Endothelial cell of umbilical vein (primary cell): ENCODE results near the gene PRRC2B. TPM values are rescaled to one million over a fixed set of nuclear protein-coding genes. Genes with fewer than 3 reads are reported as not detected.

Experiments used
- BruUV-seq: library from RNA; stranded (reverse); fragments of 400-500 nt; replicated peaks from 2 replicates; lab custom pipeline; 2021; lab: Mats Ljungman, UMichigan
- CTCF ChIA-PET: fragments of 300-600, 350-600 bp; sonication (Branson Sonifier 250); formaldehyde crosslinking; loops from one replicate; lab custom pipeline; 2021; ENCODE audit warnings: antibody characterized with exemption, inconsistent platforms; lab: Charles Lee
- POLR2A ChIA-PET: fragments of 300-600, 350-600 bp; sonication (Branson Sonifier 250); formaldehyde crosslinking; loops from one replicate; lab custom pipeline; 2021; ENCODE audit warnings: antibody characterized with exemption, inconsistent platforms; lab: Charles Lee
- DNase-seq: peaks from one replicate; pipeline ENCODE4 v3.0.0-alpha.2; 2011; ENCODE audit warnings: low read depth, low spot score
- FAIRE-seq: peaks from 2 replicates; lab custom pipeline; 2011; peaks lifted over from hg19 to GRCh38; lab: Jason Lieb, UNC
- H2AFZ ChIP-seq: 2 replicates; pipeline ENCODE4 v1.6.0; 2012; ENCODE audit warnings: low read depth, low read length, control low read depth, inconsistent platforms
- H3K27ac ChIP-seq: 2 replicates; pipeline ENCODE4 v1.5.1; 2011; ENCODE audit warnings: low read depth, mild to moderate bottlenecking, control low read depth, low read length, moderate library complexity; ENCODE audit not compliant: insufficient read depth
- H3K27me3 ChIP-seq, 2 experiments: 2 replicates each; pipeline versions ENCODE4 v1.6.0 to v1.6.1; 2011; ENCODE audit warnings: low read length in 2 of 2, mixed read lengths in 1 of 2; ENCODE audit not compliant: control insufficient read depth in 2 of 2, insufficient read depth in 2 of 2
- H3K36me3 ChIP-seq, 2 experiments: 2 replicates in 1 of 2; 3 replicates in 1 of 2; pipeline ENCODE4 v1.5.1; 2011; ENCODE audit warnings: low read length in 2 of 2, mild to moderate bottlenecking in 1 of 2, moderate library complexity in 1 of 2; ENCODE audit not compliant: control insufficient read depth in 2 of 2, insufficient read depth in 2 of 2; ENCODE audit errors: extremely low read depth in 1 of 2
- H3K4me1 ChIP-seq: 3 replicates; pipeline ENCODE4 v1.5.1; 2011; ENCODE audit warnings: mild to moderate bottlenecking, low read length; ENCODE audit not compliant: control insufficient read depth, insufficient read depth; ENCODE audit errors: extremely low read depth
- H3K4me2 ChIP-seq: 2 replicates; pipeline ENCODE4 v1.6.1; 2011; ENCODE audit warnings: low read length, control low read depth, mixed read lengths; ENCODE audit not compliant: insufficient read depth
- H3K4me3 ChIP-seq, 3 experiments: fragments of 200-600 bp in 1 of 3; sonication (generic), shearing (Covaris generic) in 1 of 3; replicated peaks in 1 of 3; 2 replicates each; pipeline ENCODE4 v1.5.1; 2011 to 2016; ENCODE audit warnings: control low read depth in 3 of 3, low read length in 3 of 3, mild to moderate bottlenecking in 2 of 3, inconsistent platforms in 1 of 3, low read depth in 1 of 3, moderate library complexity in 1 of 3; ENCODE audit not compliant: insufficient read depth in 1 of 3
- H3K79me2 ChIP-seq: 2 replicates; pipeline ENCODE4 v1.6.0; 2012; ENCODE audit warnings: low read length, inconsistent platforms; ENCODE audit not compliant: control insufficient read depth, insufficient read depth
- H3K9ac ChIP-seq: replicated peaks from 2 replicates; pipeline ENCODE3; 2011; ENCODE audit warnings: low read length, control low read depth; ENCODE audit not compliant: insufficient read depth; ENCODE audit errors: extremely low read depth
- H3K9me1 ChIP-seq: replicated peaks from 3 replicates; pipeline ENCODE4 v1.6.0; 2011; ENCODE audit warnings: mild to moderate bottlenecking, low read length; ENCODE audit not compliant: control insufficient read depth, insufficient read depth; ENCODE audit errors: extremely low read depth
- H3K9me3 ChIP-seq: replicated peaks from 2 replicates; pipeline ENCODE4 v1.5.1; 2012; ENCODE audit warnings: low read length, inconsistent platforms; ENCODE audit not compliant: control insufficient read depth, insufficient read depth
- H4K20me1 ChIP-seq: replicated peaks from 2 replicates; pipeline ENCODE3; 2011; ENCODE audit warnings: mild to moderate bottlenecking, low read length; ENCODE audit not compliant: control insufficient read depth, insufficient read depth; ENCODE audit errors: extremely low read depth
- EZH2 ChIP-seq: IDR thresholded peaks from 2 replicates; pipeline ENCODE4 v1.6.1; 2012; ENCODE audit warnings: borderline replicate concordance, low read depth, mild to moderate bottlenecking, moderate library complexity, low read length, inconsistent platforms; ENCODE audit not compliant: severe bottlenecking
- FOS ChIP-seq: IDR thresholded peaks from 2 replicates; pipeline ENCODE4 v1.6.1; 2011; ENCODE audit warnings: mild to moderate bottlenecking, low read length, moderate library complexity, borderline replicate concordance; ENCODE audit not compliant: insufficient read depth
- JUN ChIP-seq: IDR thresholded peaks from 2 replicates; pipeline ENCODE4 v1.6.1; 2011; ENCODE audit warnings: borderline replicate concordance, low read depth; ENCODE audit not compliant: insufficient read length, insufficient read depth
- MYC ChIP-seq: IDR thresholded peaks from one replicate; pipeline ENCODE4 v1.6.1; 2011; ENCODE audit warnings: mild to moderate bottlenecking, low read depth, low read length
- POLR2A ChIP-seq: IDR thresholded peaks from 2 replicates; pipeline ENCODE4 v1.6.1; 2012; ENCODE audit warnings: low read depth, mild to moderate bottlenecking, control low read depth, low read length
- POLR2AphosphoS5 ChIP-seq: IDR thresholded peaks from 2 replicates; pipeline ENCODE4 v1.6.1; 2012; ENCODE audit warnings: low read depth, mild to moderate bottlenecking, control low read depth, low read length, moderate library complexity; ENCODE audit not compliant: insufficient read depth
- dilution Hi-C: fragments of 300-500 bp; cut with MboI; formaldehyde crosslinking; loops from one replicate; pipeline ENCODE4 v1.15.0; 2019; ENCODE audit warnings: low sequenced_read_pairs; ENCODE audit not compliant: extremely low pct_ligation_motif_present
- intact Hi-C: fragments of 100-400 bp; cut with micrococcal nuclease; formaldehyde crosslinking; loops from one replicate; pipeline ENCODE4 v1.10.0; 2022
- polyA plus RNA-seq, 4 experiments: library from polyadenylated mRNA; depleted of rRNA in 3 of 4; stranded (reverse) in 3 of 4; unstranded in 1 of 4; fragments of >200 nt; gene quantifications; 2 replicates each; pipeline versions ENCODE4 v1.2.1 to v1.2.3, GENCODE V29; 2011 to 2012; ENCODE audit warnings: missing spikeins in 1 of 4
- total RNA-seq: library from RNA; stranded (reverse); gene quantifications from 2 replicates; pipeline ENCODE4 v1.2.3, GENCODE V29; 2021
- TF ChIP-seq, protein P1 (sequence below), 2 donors: IDR thresholded peaks; 1 replicate in 1 of 2; 2 replicates in 1 of 2; pipeline ENCODE4 v1.5.1; 2011; ENCODE audit warnings: low read length in 2 of 2, mild to moderate bottlenecking in 2 of 2, moderate library complexity in 2 of 2, control low read depth in 1 of 2, inconsistent platforms in 1 of 2, low read depth in 1 of 2; ENCODE audit not compliant: insufficient read depth in 1 of 2; ENCODE audit errors: extremely low read depth in 1 of 2

Gene PRRC2B
- total and polyA plus RNA-seq, 2 donors (not counting 3 experiments of a cell fraction or from before 2014, with no cell fraction given) = 35.6 to 256 TPM

DNA sequence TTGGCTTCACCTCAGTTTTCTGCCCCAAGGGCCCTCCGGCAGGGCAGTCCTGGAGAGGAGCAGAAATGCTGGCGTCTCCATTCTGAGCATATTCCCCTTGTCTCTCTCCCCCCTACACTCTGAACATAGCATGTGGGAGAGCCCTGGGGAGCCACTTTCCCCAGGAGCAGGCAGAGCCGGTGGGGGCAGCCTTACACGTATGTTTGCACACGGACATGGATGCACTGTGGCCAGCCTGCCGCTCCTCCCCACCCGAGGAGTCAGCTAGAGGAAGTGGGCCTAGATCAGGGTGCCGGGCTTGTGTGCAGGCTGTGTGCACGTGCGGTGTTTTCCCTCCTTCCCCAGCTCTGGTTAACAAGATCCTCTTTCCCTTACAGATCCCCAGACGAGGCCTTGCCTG is 83.5 kb downstream of the PRRC2B start:
- no TSS peak for BruUV-seq
- dilution Hi-C loops = no loop called here

More for the DNA sequence above, 83.5 kb downstream of the PRRC2B start:
- Histone ChIP-seq H3K9ac (no peak overlapping the region), H3K27me3 (no peaks in the 10 kb centered on the region), H3K4me1 (no peaks in the 10 kb centered on the region), H3K9me1 (no peaks in the 10 kb centered on the region), H3K79me2 (peaks cover 19% of the 10 kb centered on the region), H3K27ac (no peak overlapping the region), H2AFZ (no peak overlapping the region), H4K20me1 (peaks cover 4% of the 10 kb centered on the region), H3K9me3 (no peaks in the 10 kb centered on the region), H3K4me2 (no peak overlapping the region), H3K4me3 (no peak overlapping the region), H3K36me3 (peaks cover 40 to 72% of the 10 kb centered on the region in 2 experiments)
- DNase-seq = no peak
- ChIA-PET CTCF (interaction anchor here (0.9 to 5.7 kb wide), 3 partner anchors 8 to 127 kb away, joined by 3 to 35 read pairs (median 5); no protein-coding TSS in a partner anchor), POLR2A (no interaction called here)
- FAIRE-seq = no peak
- intact Hi-C loops = loop anchor here (5.0 kb wide), 1 partner anchor 110 kb away; no protein-coding TSS in a partner anchor
- TF ChIP-seq POLR2A (no peak), JUN (no peak), POLR2AphosphoS5 (no peak), EZH2 (no peak), MYC (no peak), FOS (no peak)
- TF ChIP-seq, protein P1, sequence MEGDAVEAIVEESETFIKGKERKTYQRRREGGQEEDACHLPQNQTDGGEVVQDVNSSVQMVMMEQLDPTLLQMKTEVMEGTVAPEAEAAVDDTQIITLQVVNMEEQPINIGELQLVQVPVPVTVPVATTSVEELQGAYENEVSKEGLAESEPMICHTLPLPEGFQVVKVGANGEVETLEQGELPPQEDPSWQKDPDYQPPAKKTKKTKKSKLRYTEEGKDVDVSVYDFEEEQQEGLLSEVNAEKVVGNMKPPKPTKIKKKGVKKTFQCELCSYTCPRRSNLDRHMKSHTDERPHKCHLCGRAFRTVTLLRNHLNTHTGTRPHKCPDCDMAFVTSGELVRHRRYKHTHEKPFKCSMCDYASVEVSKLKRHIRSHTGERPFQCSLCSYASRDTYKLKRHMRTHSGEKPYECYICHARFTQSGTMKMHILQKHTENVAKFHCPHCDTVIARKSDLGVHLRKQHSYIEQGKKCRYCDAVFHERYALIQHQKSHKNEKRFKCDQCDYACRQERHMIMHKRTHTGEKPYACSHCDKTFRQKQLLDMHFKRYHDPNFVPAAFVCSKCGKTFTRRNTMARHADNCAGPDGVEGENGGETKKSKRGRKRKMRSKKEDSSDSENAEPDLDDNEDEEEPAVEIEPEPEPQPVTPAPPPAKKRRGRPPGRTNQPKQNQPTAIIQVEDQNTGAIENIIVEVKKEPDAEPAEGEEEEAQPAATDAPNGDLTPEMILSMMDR (IDR thresholded peaks at IDR 0.05; ENCODE audit: extremely low read depth in 1 of 2, insufficient read depth in 1 of 2, low read depth in 1 of 2, low read length in 2 of 2) = no peak
